Activated T-helper 2 cell treated with anti-CD3 and anti-CD28 coated beads, Interferon-gamma antibody, Interleukin-2, Interleukin-4, amounts not matched to agents 10 μg/mL and 5 μg/mL and 100 μg/mL, durations not matched to agents 14 hours and 24 hours and 36 hours (primary cell): Measurements from ENCODE around the gene CACNB4. TPM values are rescaled to one million over a fixed set of nuclear protein-coding genes. Genes with fewer than 3 reads are reported as not detected.
A peak's percentile ranks its signal among the peaks of the same experiment; 100 is the strongest.

Source experiments
- DNase-seq: peaks from one replicate; pipeline ENCODE4 v3.0.0; 2021; ENCODE audit warnings: low spot score
- H3K27ac Mint-ChIP-seq: one replicate; pipeline ENCODE4 v1.8.0; 2021; ENCODE audit warnings: mixed read lengths
- H3K27me3 Mint-ChIP-seq: one replicate; pipeline ENCODE4 v1.8.0; 2021; ENCODE audit warnings: low read depth, mixed read lengths
- H3K36me3 Mint-ChIP-seq: one replicate; pipeline ENCODE4 v1.8.0; 2021; ENCODE audit warnings: low read depth, mixed read lengths
- H3K4me1 Mint-ChIP-seq: one replicate; pipeline ENCODE4 v1.8.0; 2021; ENCODE audit warnings: low read depth, mixed read lengths
- H3K4me3 Mint-ChIP-seq: one replicate; pipeline ENCODE4 v1.8.0; 2021; ENCODE audit warnings: low read depth, mild to moderate bottlenecking, moderate library complexity, mixed read lengths
- H3K9me3 Mint-ChIP-seq: one replicate; pipeline ENCODE4 v1.8.0; 2021; ENCODE audit warnings: mixed read lengths
- intact Hi-C: fragments of 100-400 bp; cut with micrococcal nuclease; formaldehyde crosslinking; loops from one replicate; pipeline ENCODE4 v1.15.1; 2023
- total RNA-seq: library from RNA; stranded (reverse); gene quantifications from 2 replicates; pipeline ENCODE4 v1.2.3, GENCODE V29; 2022

Gene CACNB4
- total RNA-seq, 1 donor from 2014 or later: 0.23 TPM

- H3K4me3 Mint-ChIP-seq: no peak overlapping the region
- no peak for DNase-seq
- no peak overlapping the region for H3K27ac Mint-ChIP-seq
- H3K27me3 Mint-ChIP-seq: peaks cover 6% of the 10 kb centered on the region
- no peaks in the 10 kb centered on the region for H3K9me3 Mint-ChIP-seq
- no peaks in the 10 kb centered on the region for H3K36me3 Mint-ChIP-seq
- intact Hi-C loops: no loop called here
- H3K4me1 Mint-ChIP-seq: peaks cover 7% of the 10 kb centered on the region
Observed at GRCh38 chr2:151904807-151905206, 194.0 kb downstream of the CACNB4 start.

- DNase-seq: no peak
- Mint-ChIP-seq H3K27ac (no peak overlapping the region), H3K36me3 (no peaks in the 10 kb centered on the region), H3K9me3 (no peaks in the 10 kb centered on the region), H3K27me3 (peaks cover 6% of the 10 kb centered on the region), H3K4me1 (peaks cover 7% of the 10 kb centered on the region), H3K4me3 (no peak overlapping the region)
- intact Hi-C loops: no loop called here
Observed at GRCh38 chr2:151904021-151904420, 194.8 kb downstream of the CACNB4 start.

- DNase-seq: no peak
- no peaks in the 10 kb centered on the region for H3K9me3 Mint-ChIP-seq
- no peak overlapping the region for H3K27ac Mint-ChIP-seq
- intact Hi-C loops: no loop called here
- no peaks in the 10 kb centered on the region for H3K36me3 Mint-ChIP-seq
- H3K27me3 Mint-ChIP-seq: peaks cover 6% of the 10 kb centered on the region
- peaks cover 7% of the 10 kb centered on the region for H3K4me1 Mint-ChIP-seq
- H3K4me3 Mint-ChIP-seq: no peak overlapping the region
Observed at GRCh38 chr2:151902829-151903228, 196.0 kb downstream of the CACNB4 start.

- H3K36me3 Mint-ChIP-seq: no peaks in the 10 kb centered on the region
- no peak for DNase-seq
- no peak overlapping the region for H3K4me3 Mint-ChIP-seq
- no peaks in the 10 kb centered on the region for H3K9me3 Mint-ChIP-seq
- H3K27me3 Mint-ChIP-seq: peaks cover 8% of the 10 kb centered on the region
- intact Hi-C loops: no loop called here
- H3K27ac Mint-ChIP-seq: no peak overlapping the region
- no peaks in the 10 kb centered on the region for H3K4me1 Mint-ChIP-seq
Observed at GRCh38 chr2:151900331-151900730, 198.5 kb downstream of the CACNB4 start.

- Mint-ChIP-seq H3K27ac (no peak overlapping the region), H3K9me3 (peaks cover 10% of the 10 kb centered on the region), H3K4me3 (no peak overlapping the region), H3K4me1 (no peaks in the 10 kb centered on the region), H3K36me3 (no peaks in the 10 kb centered on the region), H3K27me3 (peaks cover 8% of the 10 kb centered on the region)
- intact Hi-C loops: no loop called here
- DNase-seq: no peak
Observed at GRCh38 chr2:151899156-151899555, 199.7 kb downstream of the CACNB4 start.

- H3K9me3 Mint-ChIP-seq: peaks cover 11% of the 10 kb centered on the region
- H3K36me3 Mint-ChIP-seq: no peaks in the 10 kb centered on the region
- H3K27ac Mint-ChIP-seq: no peak overlapping the region
- no peaks in the 10 kb centered on the region for H3K4me1 Mint-ChIP-seq
- no peak for DNase-seq
- no peaks in the 10 kb centered on the region for H3K27me3 Mint-ChIP-seq
- intact Hi-C loops: no loop called here
- H3K4me3 Mint-ChIP-seq: no peak overlapping the region
Observed at GRCh38 chr2:151891566-151892194, 207.2 kb downstream of the CACNB4 start.

- Mint-ChIP-seq H3K4me1 (no peaks in the 10 kb centered on the region), H3K27ac (no peak overlapping the region), H3K9me3 (no peaks in the 10 kb centered on the region), H3K36me3 (no peaks in the 10 kb centered on the region), H3K4me3 (no peak overlapping the region), H3K27me3 (no peaks in the 10 kb centered on the region)
- intact Hi-C loops: no loop called here
- no peak for DNase-seq
Observed at GRCh38 chr2:151887164-151887563, 211.7 kb downstream of the CACNB4 start.

- Mint-ChIP-seq H3K36me3 (no peaks in the 10 kb centered on the region), H3K4me1 (no peaks in the 10 kb centered on the region), H3K27me3 (no peaks in the 10 kb centered on the region), H3K27ac (no peak overlapping the region), H3K4me3 (no peak overlapping the region), H3K9me3 (no peaks in the 10 kb centered on the region)
- no peak for DNase-seq
- intact Hi-C loops: no loop called here
Observed at GRCh38 chr2:151886241-151886640, 212.6 kb downstream of the CACNB4 start.

GRCh38 chr2:151882786-151883445, 215.9 kb downstream of the CACNB4 start:
- DNase-seq: no peak
- no peak overlapping the region for H3K4me3 Mint-ChIP-seq
- no peaks in the 10 kb centered on the region for H3K36me3 Mint-ChIP-seq
- intact Hi-C loops: no loop called here
- H3K4me1 Mint-ChIP-seq: peaks cover 7% of the 10 kb centered on the region
- no peaks in the 10 kb centered on the region for H3K9me3 Mint-ChIP-seq
- no peak overlapping the region for H3K27ac Mint-ChIP-seq
- no peaks in the 10 kb centered on the region for H3K27me3 Mint-ChIP-seq

- H3K36me3 Mint-ChIP-seq: no peaks in the 10 kb centered on the region
- intact Hi-C loops: no loop called here
- H3K4me3 Mint-ChIP-seq: no peak overlapping the region
- DNase-seq: no peak
- H3K27ac Mint-ChIP-seq: no peak overlapping the region
- no peaks in the 10 kb centered on the region for H3K27me3 Mint-ChIP-seq
- H3K4me1 Mint-ChIP-seq: peaks cover 7% of the 10 kb centered on the region
- H3K9me3 Mint-ChIP-seq: no peaks in the 10 kb centered on the region
Observed at GRCh38 chr2:151881342-151881741, 217.5 kb downstream of the CACNB4 start.

- no peaks in the 10 kb centered on the region for H3K9me3 Mint-ChIP-seq
- H3K27me3 Mint-ChIP-seq: no peaks in the 10 kb centered on the region
- no peak overlapping the region for H3K4me3 Mint-ChIP-seq
- intact Hi-C loops: no loop called here
- H3K4me1 Mint-ChIP-seq: peaks cover 7% of the 10 kb centered on the region
- H3K27ac Mint-ChIP-seq: no peak overlapping the region
- no peaks in the 10 kb centered on the region for H3K36me3 Mint-ChIP-seq
- DNase-seq: no peak
Observed at GRCh38 chr2:151880586-151880985, 218.3 kb downstream of the CACNB4 start.

GRCh38 chr2:151878655-151879563, 219.9 kb downstream of the CACNB4 start:
- H3K36me3 Mint-ChIP-seq: no peaks in the 10 kb centered on the region
- no peak overlapping the region for H3K4me3 Mint-ChIP-seq

GRCh38 chr2:151878204-151878603, 220.6 kb downstream of the CACNB4 start:
- no peaks in the 10 kb centered on the region for H3K27me3 Mint-ChIP-seq
- no peaks in the 10 kb centered on the region for H3K9me3 Mint-ChIP-seq
- H3K27ac Mint-ChIP-seq: no peak overlapping the region
- peaks cover 7% of the 10 kb centered on the region for H3K4me1 Mint-ChIP-seq
- no peaks in the 10 kb centered on the region for H3K36me3 Mint-ChIP-seq
- H3K4me3 Mint-ChIP-seq: no peak overlapping the region
- intact Hi-C loops: loop anchor here (2.0 kb wide), 1 partner anchor 99 kb away; no protein-coding TSS in a partner anchor
- no peak for DNase-seq

More at GRCh38 chr2:151878655-151879563, 219.9 kb downstream of the CACNB4 start:
- no peaks in the 10 kb centered on the region for H3K9me3 Mint-ChIP-seq
- intact Hi-C loops: loop anchor here (1.0 to 2.0 kb wide), 2 partner anchors 59 to 98 kb away; no protein-coding TSS in a partner anchor
- no peaks in the 10 kb centered on the region for H3K27me3 Mint-ChIP-seq
- peaks cover 7% of the 10 kb centered on the region for H3K4me1 Mint-ChIP-seq
- peak overlapping the region; percentile 12 for H3K27ac Mint-ChIP-seq
- DNase-seq: no peak
